ENCODE measurements around the gene CACNG6. TPM values are rescaled to one million over a fixed set of nuclear protein-coding genes. Genes with fewer than 3 reads are reported as not detected.
"Not testable (repeated sequence)": the region's sequence is repeated elsewhere in the genome, so short reads cannot be mapped to it uniquely, and the experiment has no call there.

Gene CACNG6
- polyA plus RNA-seq, 1 donor (not counting 4 experiments of a cell fraction or from before 2014, with no cell fraction given), result not detected

- H3K36me3 ChIP-seq (ENCODE audit: control insufficient read depth in 2 of 2, extremely low read depth in 1 of 2, insufficient read depth in 2 of 2, low read length in 2 of 2), result no peaks in the 10 kb centered on the region
- H3K27me3 ChIP-seq (ENCODE audit: control insufficient read depth, extremely low read depth, insufficient read depth, low read length), result peaks cover 5% of the 10 kb centered on the region
- H3K9me3 ChIP-seq (ENCODE audit: control insufficient read depth, low read depth, low read length), result no peaks in the 10 kb centered on the region
- no peak overlapping the region for H3K4me2 ChIP-seq (ENCODE audit: control insufficient read depth, extremely low read depth, insufficient read depth, low read depth, low read length)
- DNase-seq (ENCODE audit: low read depth, low spot score), result no peak
- H3K27ac ChIP-seq (ENCODE audit: control insufficient read depth, insufficient read depth, low read length), result no peak overlapping the region
- no peaks in the 10 kb centered on the region for H4K20me1 ChIP-seq (ENCODE audit: control insufficient read depth, extremely low read depth, insufficient read depth, low read length)
- no peak overlapping the region for H3K9ac ChIP-seq (ENCODE audit: control insufficient read depth, extremely low read depth, insufficient read depth, low read length)
- no peaks in the 10 kb centered on the region for H3K4me1 ChIP-seq (ENCODE audit: control insufficient read depth, extremely low read depth, insufficient read depth, low read length)
- no peak overlapping the region for H2AFZ ChIP-seq (ENCODE audit: control insufficient read depth, low read length)
- no peaks in the 10 kb centered on the region for H3K9me1 ChIP-seq (ENCODE audit: control insufficient read depth, extremely low read depth, insufficient read depth, low read length)
- H3K79me2 ChIP-seq (ENCODE audit: control insufficient read depth, insufficient read depth, low read length), result no peaks in the 10 kb centered on the region
- no peak for TF ChIP-seq EZH2 (IDR thresholded peaks at IDR 0.05; ENCODE audit: low read length)
- TF ChIP-seq, protein P1, sequence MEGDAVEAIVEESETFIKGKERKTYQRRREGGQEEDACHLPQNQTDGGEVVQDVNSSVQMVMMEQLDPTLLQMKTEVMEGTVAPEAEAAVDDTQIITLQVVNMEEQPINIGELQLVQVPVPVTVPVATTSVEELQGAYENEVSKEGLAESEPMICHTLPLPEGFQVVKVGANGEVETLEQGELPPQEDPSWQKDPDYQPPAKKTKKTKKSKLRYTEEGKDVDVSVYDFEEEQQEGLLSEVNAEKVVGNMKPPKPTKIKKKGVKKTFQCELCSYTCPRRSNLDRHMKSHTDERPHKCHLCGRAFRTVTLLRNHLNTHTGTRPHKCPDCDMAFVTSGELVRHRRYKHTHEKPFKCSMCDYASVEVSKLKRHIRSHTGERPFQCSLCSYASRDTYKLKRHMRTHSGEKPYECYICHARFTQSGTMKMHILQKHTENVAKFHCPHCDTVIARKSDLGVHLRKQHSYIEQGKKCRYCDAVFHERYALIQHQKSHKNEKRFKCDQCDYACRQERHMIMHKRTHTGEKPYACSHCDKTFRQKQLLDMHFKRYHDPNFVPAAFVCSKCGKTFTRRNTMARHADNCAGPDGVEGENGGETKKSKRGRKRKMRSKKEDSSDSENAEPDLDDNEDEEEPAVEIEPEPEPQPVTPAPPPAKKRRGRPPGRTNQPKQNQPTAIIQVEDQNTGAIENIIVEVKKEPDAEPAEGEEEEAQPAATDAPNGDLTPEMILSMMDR (optimal IDR thresholded peaks at IDR 0.05 in 1 of 3, IDR thresholded peaks at IDR 0.05 in 1 of 3, conservative IDR thresholded peaks at IDR 0.05 in 1 of 3; ENCODE audit: extremely low read depth in 1 of 3, insufficient read depth in 2 of 3, low read length in 3 of 3), result no peak
- FAIRE-seq, result no peak
- no peak overlapping the region for H3K4me3 ChIP-seq (ENCODE audit: control insufficient read depth in 2 of 3, extremely low read depth in 1 of 3, insufficient read depth in 2 of 3, low read depth in 1 of 3, low read length in 3 of 3)
- dilution Hi-C loops (cut with MboI; ENCODE audit: extremely low pct_ligation_motif_present, low sequenced_read_pairs), result loop anchor here (25.0 kb wide), 1 partner anchor 90 kb away; no protein-coding TSS in a partner anchor
These were observed 43.8 kb upstream of the CACNG6 start for GRCh38 chr19:53947624-53948023.

- H3K9ac ChIP-seq (ENCODE audit: control insufficient read depth, extremely low read depth, insufficient read depth, low read length); H3K27ac ChIP-seq (ENCODE audit: control insufficient read depth, insufficient read depth, low read length); H3K4me1 ChIP-seq (ENCODE audit: control insufficient read depth, extremely low read depth, insufficient read depth, low read length); H3K79me2 ChIP-seq (ENCODE audit: control insufficient read depth, insufficient read depth, low read length); H3K4me2 ChIP-seq (ENCODE audit: control insufficient read depth, extremely low read depth, insufficient read depth, low read depth, low read length); H3K9me3 ChIP-seq (ENCODE audit: control insufficient read depth, low read depth, low read length); H3K4me3 ChIP-seq (ENCODE audit: control insufficient read depth in 2 of 3, extremely low read depth in 1 of 3, insufficient read depth in 2 of 3, low read depth in 1 of 3, low read length in 3 of 3); H3K36me3 ChIP-seq (ENCODE audit: control insufficient read depth in 2 of 2, extremely low read depth in 1 of 2, insufficient read depth in 2 of 2, low read length in 2 of 2); DNase-seq (ENCODE audit: low read depth, low spot score); H3K27me3 ChIP-seq (ENCODE audit: control insufficient read depth, extremely low read depth, insufficient read depth, low read length); H2AFZ ChIP-seq (ENCODE audit: control insufficient read depth, low read length); H4K20me1 ChIP-seq (ENCODE audit: control insufficient read depth, extremely low read depth, insufficient read depth, low read length); H3K9me1 ChIP-seq (ENCODE audit: control insufficient read depth, extremely low read depth, insufficient read depth, low read length); FAIRE-seq: not testable (repeated sequence)
- dilution Hi-C loops (cut with MboI; ENCODE audit: extremely low pct_ligation_motif_present, low sequenced_read_pairs), result loop anchor here (25.0 kb wide), 1 partner anchor 89 kb away; no protein-coding TSS in a partner anchor
These were observed 42.8 kb upstream of the CACNG6 start for GRCh38 chr19:53948611-53949010.

DNA sequence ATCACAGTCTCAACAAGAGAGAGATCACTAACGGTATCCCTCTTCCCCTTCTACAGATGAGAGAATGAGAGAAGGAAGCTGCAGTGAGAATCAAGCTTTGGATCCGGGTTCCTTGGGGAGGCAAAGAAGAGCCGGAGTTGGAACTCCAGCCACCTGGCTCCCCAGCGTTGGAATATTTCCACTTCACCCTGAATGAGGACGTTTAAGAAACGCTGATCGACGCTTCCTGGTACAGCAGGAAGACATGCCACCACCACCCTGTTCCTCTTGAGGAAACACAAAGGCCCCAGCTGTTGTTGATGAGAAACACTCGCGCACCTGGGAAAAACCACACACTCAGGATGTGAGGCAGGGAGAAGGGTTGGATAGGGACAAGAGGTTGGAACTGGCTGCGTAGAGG is 40.0 kb upstream of the CACNG6 start:
- no peak for TF ChIP-seq EZH2 (IDR thresholded peaks at IDR 0.05; ENCODE audit: low read length)
- TF ChIP-seq, protein P1 (optimal IDR thresholded peaks at IDR 0.05 in 1 of 3, IDR thresholded peaks at IDR 0.05 in 1 of 3, conservative IDR thresholded peaks at IDR 0.05 in 1 of 3; ENCODE audit: extremely low read depth in 1 of 3, insufficient read depth in 2 of 3, low read length in 3 of 3), result no peak
- no peaks in the 10 kb centered on the region for H3K36me3 ChIP-seq (ENCODE audit: control insufficient read depth in 2 of 2, extremely low read depth in 1 of 2, insufficient read depth in 2 of 2, low read length in 2 of 2)
- dilution Hi-C loops (cut with MboI; ENCODE audit: extremely low pct_ligation_motif_present, low sequenced_read_pairs), result no loop called here
- no peaks in the 10 kb centered on the region for H3K27me3 ChIP-seq (ENCODE audit: control insufficient read depth, extremely low read depth, insufficient read depth, low read length)
- H3K4me2 ChIP-seq (ENCODE audit: control insufficient read depth, extremely low read depth, insufficient read depth, low read depth, low read length), result no peak overlapping the region
- DNase-seq (ENCODE audit: low read depth, low spot score), result no peak
- H3K9ac ChIP-seq (ENCODE audit: control insufficient read depth, extremely low read depth, insufficient read depth, low read length), result no peak overlapping the region
- no peaks in the 10 kb centered on the region for H3K9me3 ChIP-seq (ENCODE audit: control insufficient read depth, low read depth, low read length)
- H3K4me1 ChIP-seq (ENCODE audit: control insufficient read depth, extremely low read depth, insufficient read depth, low read length), result no peaks in the 10 kb centered on the region
- no peak overlapping the region for H3K27ac ChIP-seq (ENCODE audit: control insufficient read depth, insufficient read depth, low read length)
- no peak overlapping the region for H3K4me3 ChIP-seq (ENCODE audit: control insufficient read depth in 2 of 3, extremely low read depth in 1 of 3, insufficient read depth in 2 of 3, low read depth in 1 of 3, low read length in 3 of 3)
- FAIRE-seq, result no peak
- no peaks in the 10 kb centered on the region for H3K79me2 ChIP-seq (ENCODE audit: control insufficient read depth, insufficient read depth, low read length)
- no peaks in the 10 kb centered on the region for H4K20me1 ChIP-seq (ENCODE audit: control insufficient read depth, extremely low read depth, insufficient read depth, low read length)
- H2AFZ ChIP-seq (ENCODE audit: control insufficient read depth, low read length), result no peak overlapping the region
- no peaks in the 10 kb centered on the region for H3K9me1 ChIP-seq (ENCODE audit: control insufficient read depth, extremely low read depth, insufficient read depth, low read length)
